HepG2 (cell line): ENCODE results near the gene WTAP. TPM values are rescaled to one million over a fixed set of nuclear protein-coding genes. Genes with fewer than 3 reads are reported as not detected.

Source experiments
- CREB1 ChIP-seq, 2 experiments: fragments of 450-650 bp in 1 of 2; IDR thresholded peaks; 2 replicates each; pipeline ENCODE4 v1.6.1; 2016 to 2017; ENCODE audit warnings: control low read depth in 1 of 2, mild to moderate bottlenecking in 1 of 2, missing compliant biosample characterization in 1 of 2, missing genetic modification characterization in 1 of 2
- FLYWCH1 ChIP-seq: sonication (generic); formaldehyde crosslinking; IDR thresholded peaks from 2 replicates; pipeline ENCODE4 v1.8.1; 2023; ENCODE audit warnings: mild to moderate bottlenecking, missing genetic modification reagents
- GLI4 ChIP-seq: sonication (generic); formaldehyde crosslinking; IDR thresholded peaks from 2 replicates; pipeline ENCODE4 v1.5.1; 2020; ENCODE audit warnings: missing genetic modification reagents, mild to moderate bottlenecking, moderate library complexity, borderline replicate concordance
- MTF1 ChIP-seq: sonication (generic); formaldehyde crosslinking; IDR thresholded peaks from 2 replicates; pipeline ENCODE4 v1.5.0; 2020; ENCODE audit warnings: missing genetic modification reagents
- NRL ChIP-seq: sonication (generic); formaldehyde crosslinking; IDR thresholded peaks from 2 replicates; pipeline ENCODE4 v1.5.0; 2020; ENCODE audit warnings: missing genetic modification reagents, mild to moderate bottlenecking, moderate library complexity, borderline replicate concordance
- ZFAT ChIP-seq: sonication (generic); formaldehyde crosslinking; conservative IDR thresholded peaks from 2 replicates; pipeline ENCODE4 v1.8.1; 2023; ENCODE audit warnings: missing genetic modification reagents, inconsistent platforms
- ZNF224 ChIP-seq: sonication (generic); formaldehyde crosslinking; IDR thresholded peaks from 2 replicates; pipeline ENCODE4 v1.5.0; 2020; ENCODE audit warnings: mild to moderate bottlenecking, missing genetic modification reagents
- ZNF850 ChIP-seq: sonication (generic); formaldehyde crosslinking; conservative IDR thresholded peaks from 2 replicates; pipeline ENCODE4 v1.9.0; 2021; ENCODE audit warnings: mild to moderate bottlenecking, missing genetic modification reagents
- polyA plus RNA-seq, 8 experiments: library from polyadenylated mRNA; depleted of rRNA in 3 of 8; stranded (reverse) in 7 of 8; unstranded in 1 of 8; fragments of >200 nt; fragmentation: Illumina TruSeq in 4 of 8; extraction: Trizol in 4 of 8; gene quantifications; 2 replicates each; pipeline versions ENCODE4 v1.2.1 to v1.2.3, GENCODE V29; 2011 to 2016; ENCODE audit warnings: low read depth in 4 of 8, missing spikeins in 1 of 8, mixed read lengths in 1 of 8; ENCODE audit not compliant: insufficient read depth in 1 of 8
- total RNA-seq, 5 experiments: library from RNA; depleted of rRNA; stranded (reverse); fragments of >200 nt; fragmentation: Illumina TruSeq; extraction: Trizol; gene quantifications; 2 replicates each; pipeline ENCODE4 v1.2.3, GENCODE V29; 2016; ENCODE audit warnings: low read depth in 1 of 5
- TF ChIP-seq, protein P1 (sequence below): sonication (generic); formaldehyde crosslinking; IDR thresholded peaks from 2 replicates; pipeline ENCODE4 v1.8.0; 2022; ENCODE audit warnings: missing genetic modification reagents, low read depth, mild to moderate bottlenecking, borderline replicate concordance
- TF ChIP-seq, protein P2 (sequence below): sonication (generic); formaldehyde crosslinking; IDR thresholded peaks from 2 replicates; pipeline ENCODE4 v1.4.0; 2020; ENCODE audit warnings: missing genetic modification reagents
- TF ChIP-seq, protein P3 (sequence below): sonication (generic); formaldehyde crosslinking; IDR thresholded peaks from 2 replicates; pipeline ENCODE4 v1.5.1; 2020; ENCODE audit warnings: missing genetic modification reagents, mild to moderate bottlenecking, borderline replicate concordance
- TF ChIP-seq, protein P4 (sequence below): sonication (generic); formaldehyde crosslinking; IDR thresholded peaks from 2 replicates; pipeline ENCODE4 v1.4.0; 2020; ENCODE audit warnings: mild to moderate bottlenecking, missing genetic modification reagents

WTAP gene
- total and polyA plus RNA-seq, 2 of the 13 experiments (the other 11 are each of a cell fraction or from before 2014, with no cell fraction given): 31.6 to 167 TPM

DNA sequence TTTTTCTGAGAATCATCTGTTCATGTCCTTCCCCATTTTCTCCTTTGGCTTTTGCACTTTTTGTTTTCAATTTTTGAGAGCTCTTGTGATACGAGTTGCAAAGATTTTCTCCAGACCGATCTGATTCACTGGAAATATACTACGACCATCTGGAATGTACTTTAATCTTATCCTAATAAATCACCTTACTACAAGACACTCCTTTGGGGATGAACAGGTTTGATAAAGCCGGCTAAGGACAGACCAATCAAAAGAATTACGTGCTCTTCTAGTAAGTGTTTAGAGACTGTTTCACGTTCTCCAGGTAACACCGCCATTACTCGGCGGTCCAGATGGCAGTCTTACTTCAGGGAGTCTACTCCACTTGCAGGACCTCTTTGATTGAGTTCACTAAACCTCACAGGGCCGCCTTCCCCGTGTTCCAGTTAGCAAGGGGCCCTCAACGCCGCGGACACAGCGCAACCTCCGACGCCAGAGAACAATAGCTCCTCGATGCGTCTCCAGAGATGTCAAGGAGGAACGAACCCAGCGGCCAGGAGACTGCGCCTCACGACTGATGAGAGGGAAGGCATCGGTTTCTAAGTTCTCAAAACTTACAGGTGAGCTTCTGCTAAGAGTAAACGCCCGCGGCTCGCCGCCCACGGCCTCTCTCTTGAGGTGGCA lies 920 bp upstream of the WTAP start (continued):
- TF ChIP-seq, protein P1, sequence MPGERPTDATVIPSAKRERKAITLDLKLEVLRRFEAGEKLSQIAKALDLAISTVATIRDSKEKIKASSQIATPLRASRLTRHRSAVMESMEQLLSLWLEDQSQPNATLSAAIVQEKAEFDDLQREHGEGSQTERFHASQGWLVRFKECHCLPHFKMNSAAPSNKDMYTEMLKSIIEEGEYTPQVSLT (CRISPR knock-in tag): 0 out of 2 replicates have a peak, but pooled peaks have one; percentile 95
- TF ChIP-seq, protein P2, sequence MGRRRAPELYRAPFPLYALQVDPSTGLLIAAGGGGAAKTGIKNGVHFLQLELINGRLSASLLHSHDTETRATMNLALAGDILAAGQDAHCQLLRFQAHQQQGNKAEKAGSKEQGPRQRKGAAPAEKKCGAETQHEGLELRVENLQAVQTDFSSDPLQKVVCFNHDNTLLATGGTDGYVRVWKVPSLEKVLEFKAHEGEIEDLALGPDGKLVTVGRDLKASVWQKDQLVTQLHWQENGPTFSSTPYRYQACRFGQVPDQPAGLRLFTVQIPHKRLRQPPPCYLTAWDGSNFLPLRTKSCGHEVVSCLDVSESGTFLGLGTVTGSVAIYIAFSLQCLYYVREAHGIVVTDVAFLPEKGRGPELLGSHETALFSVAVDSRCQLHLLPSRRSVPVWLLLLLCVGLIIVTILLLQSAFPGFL: peak; percentile 95
- TF ChIP-seq, protein P3, sequence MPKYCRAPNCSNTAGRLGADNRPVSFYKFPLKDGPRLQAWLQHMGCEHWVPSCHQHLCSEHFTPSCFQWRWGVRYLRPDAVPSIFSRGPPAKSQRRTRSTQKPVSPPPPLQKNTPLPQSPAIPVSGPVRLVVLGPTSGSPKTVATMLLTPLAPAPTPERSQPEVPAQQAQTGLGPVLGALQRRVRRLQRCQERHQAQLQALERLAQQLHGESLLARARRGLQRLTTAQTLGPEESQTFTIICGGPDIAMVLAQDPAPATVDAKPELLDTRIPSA (CRISPR knock-in tag): peak; percentile 19; the same call in 1 of the 2 replicates
- TF ChIP-seq ZFAT (CRISPR knock-in tag) (0 out of 2 replicates have a peak, but pooled peaks have one; percentile 87), MTF1 (CRISPR knock-in tag) (no peak), FLYWCH1 (CRISPR knock-in tag) (peak; percentile 51; the same call in 1 of the 2 replicates), ZNF850 (CRISPR knock-in tag) (peak; percentile 54; the same call in 1 of the 2 replicates), ZNF224 (CRISPR knock-in tag) (0 out of 2 replicates have a peak, but pooled peaks have one; percentile 37), NRL (CRISPR knock-in tag) (no peak), CREB1 (IDR thresholded peaks at IDR 0.05) (no peak), CREB1 (CRISPR knock-in tag; IDR thresholded peaks at IDR 0.05) (peak; percentile 94; the same call in 1 of the 2 replicates), GLI4 (CRISPR knock-in tag) (peak; percentile 99)
- TF ChIP-seq, protein P4, sequence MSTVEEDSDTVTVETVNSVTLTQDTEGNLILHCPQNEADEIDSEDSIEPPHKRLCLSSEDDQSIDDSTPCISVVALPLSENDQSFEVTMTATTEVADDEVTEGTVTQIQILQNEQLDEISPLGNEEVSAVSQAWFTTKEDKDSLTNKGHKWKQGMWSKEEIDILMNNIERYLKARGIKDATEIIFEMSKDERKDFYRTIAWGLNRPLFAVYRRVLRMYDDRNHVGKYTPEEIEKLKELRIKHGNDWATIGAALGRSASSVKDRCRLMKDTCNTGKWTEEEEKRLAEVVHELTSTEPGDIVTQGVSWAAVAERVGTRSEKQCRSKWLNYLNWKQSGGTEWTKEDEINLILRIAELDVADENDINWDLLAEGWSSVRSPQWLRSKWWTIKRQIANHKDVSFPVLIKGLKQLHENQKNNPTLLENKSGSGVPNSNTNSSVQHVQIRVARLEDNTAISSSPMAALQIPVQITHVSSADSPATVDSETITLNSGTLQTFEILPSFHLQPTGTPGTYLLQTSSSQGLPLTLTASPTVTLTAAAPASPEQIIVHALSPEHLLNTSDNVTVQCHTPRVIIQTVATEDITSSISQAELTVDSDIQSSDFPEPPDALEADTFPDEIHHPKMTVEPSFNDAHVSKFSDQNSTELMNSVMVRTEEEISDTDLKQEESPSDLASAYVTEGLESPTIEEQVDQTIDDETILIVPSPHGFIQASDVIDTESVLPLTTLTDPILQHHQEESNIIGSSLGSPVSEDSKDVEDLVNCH (CRISPR knock-in tag): 0 out of 2 replicates have a peak, but pooled peaks have one; percentile 0
